Esophagus mucosa (tissue), 1 donor: ENCODE results near the gene PRDM16. TPM values are rescaled to one million over a fixed set of nuclear protein-coding genes. Genes with fewer than 3 reads are reported as not detected.

ENCODE experiments used
- ATAC-seq: fragments of 200-7000 bp; cut with Tn5 transposase; one replicate; pipeline ENCODE4 v1.9.1; 2020
- total RNA-seq: library from RNA; stranded (reverse); gene quantifications from one replicate; pipeline ENCODE4 v1.2.4, GENCODE V29; 2023
- donor health status: DM: yes; HTN: yes; CAD: no.

PRDM16 gene
- total RNA-seq, 1 donor from 2014 or later: 0.44 TPM

DNA sequence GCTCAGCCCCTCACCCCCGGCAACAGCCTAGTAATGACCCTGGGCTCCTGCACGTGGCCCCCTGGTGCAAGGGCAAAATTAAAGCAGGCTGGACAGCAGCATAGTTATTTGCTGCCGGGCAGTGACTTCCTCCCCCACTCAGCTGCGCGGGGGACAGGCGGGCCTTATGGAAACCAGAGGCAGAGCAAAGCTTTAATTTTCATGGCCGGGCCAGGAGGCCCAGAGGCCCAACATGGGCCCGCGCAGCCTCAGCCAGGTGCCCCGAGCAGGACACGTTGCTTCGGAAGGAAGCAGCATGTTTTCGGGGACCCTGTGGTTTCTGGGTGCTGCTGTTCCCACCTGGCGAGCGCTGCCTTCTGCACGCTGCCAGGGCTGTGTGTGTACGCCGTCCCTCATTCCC is 295.5 kb downstream of the PRDM16 start:
- no peak for ATAC-seq

DNA sequence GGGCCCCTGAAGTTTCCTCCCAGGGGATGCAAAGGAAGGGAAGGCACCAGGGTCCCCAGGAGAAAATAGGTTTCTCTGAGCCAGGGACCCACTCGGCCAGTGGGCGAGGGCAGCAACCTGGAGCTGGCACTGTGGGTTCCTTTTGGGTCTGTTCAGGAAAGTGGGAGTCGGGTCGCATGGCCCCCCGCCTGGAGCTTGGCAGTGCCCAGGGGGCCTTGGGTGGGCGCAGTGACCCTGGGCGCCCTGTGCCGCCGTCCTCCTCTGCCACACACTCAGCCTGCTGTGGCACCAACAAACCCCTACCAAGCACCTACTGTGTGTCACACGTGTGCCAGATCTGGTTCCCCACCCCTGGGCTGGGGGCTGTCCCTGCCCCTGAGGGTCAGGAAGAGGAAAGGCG is 296.0 kb downstream of the PRDM16 start:
- no peak for ATAC-seq

- no peak for ATAC-seq
These were observed 296.6 kb downstream of the PRDM16 start for GRCh38 chr1:3365523-3366125.

GRCh38 chr1:3366126-3367051 is 297.4 kb downstream of the PRDM16 start:
- ATAC-seq: no peak

- ATAC-seq: no peak
These were observed 298.4 kb downstream of the PRDM16 start for GRCh38 chr1:3367376-3367775.

GRCh38 chr1:3368059-3368458 is 299.1 kb downstream of the PRDM16 start:
- ATAC-seq: no peak

DNA sequence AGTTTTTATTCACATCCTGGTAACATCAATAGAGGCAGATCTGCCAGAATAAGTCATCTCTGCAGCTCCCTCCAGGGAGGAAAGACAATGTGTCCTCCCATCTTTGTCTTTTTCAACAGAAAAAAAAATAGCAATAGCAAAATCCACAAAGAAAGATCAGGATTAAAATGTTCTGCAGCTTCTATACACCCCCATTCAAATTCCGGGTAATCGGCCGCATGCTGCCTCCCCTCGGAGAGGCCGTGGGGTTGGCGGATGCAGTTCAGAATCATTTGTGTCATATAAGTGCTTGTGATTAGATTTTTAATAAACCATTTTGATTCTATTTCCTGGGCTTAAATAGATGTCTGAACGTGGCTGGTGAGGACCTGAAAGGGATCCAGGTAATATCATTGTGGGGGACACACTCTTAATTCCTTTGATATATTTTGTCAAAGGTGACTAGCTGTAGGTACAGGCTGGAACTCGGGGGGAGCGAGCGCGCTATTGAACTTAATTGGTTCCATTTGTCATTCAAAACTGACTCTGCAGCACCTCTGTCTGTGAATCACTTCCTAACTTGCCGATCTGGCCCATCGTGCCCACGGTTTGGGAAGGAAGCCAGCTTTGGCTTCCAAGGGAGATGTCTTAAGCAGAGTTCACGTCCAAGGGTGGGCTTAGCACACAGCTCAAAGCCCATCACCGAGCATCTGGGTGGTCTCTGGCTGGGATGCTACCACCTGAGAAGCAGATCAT is 299.9 kb downstream of the PRDM16 start:
- ATAC-seq: no peak

- peak; percentile 29 for ATAC-seq
These were observed 300.6 kb downstream of the PRDM16 start for GRCh38 chr1:3369446-3370076.

GRCh38 chr1:3370856-3371703 is 302.1 kb downstream of the PRDM16 start:
- ATAC-seq: no peak

- no peak for ATAC-seq
These were observed 303.3 kb downstream of the PRDM16 start for GRCh38 chr1:3372317-3372716.

GRCh38 chr1:3373175-3373574 is 304.2 kb downstream of the PRDM16 start:
- ATAC-seq: no peak

DNA sequence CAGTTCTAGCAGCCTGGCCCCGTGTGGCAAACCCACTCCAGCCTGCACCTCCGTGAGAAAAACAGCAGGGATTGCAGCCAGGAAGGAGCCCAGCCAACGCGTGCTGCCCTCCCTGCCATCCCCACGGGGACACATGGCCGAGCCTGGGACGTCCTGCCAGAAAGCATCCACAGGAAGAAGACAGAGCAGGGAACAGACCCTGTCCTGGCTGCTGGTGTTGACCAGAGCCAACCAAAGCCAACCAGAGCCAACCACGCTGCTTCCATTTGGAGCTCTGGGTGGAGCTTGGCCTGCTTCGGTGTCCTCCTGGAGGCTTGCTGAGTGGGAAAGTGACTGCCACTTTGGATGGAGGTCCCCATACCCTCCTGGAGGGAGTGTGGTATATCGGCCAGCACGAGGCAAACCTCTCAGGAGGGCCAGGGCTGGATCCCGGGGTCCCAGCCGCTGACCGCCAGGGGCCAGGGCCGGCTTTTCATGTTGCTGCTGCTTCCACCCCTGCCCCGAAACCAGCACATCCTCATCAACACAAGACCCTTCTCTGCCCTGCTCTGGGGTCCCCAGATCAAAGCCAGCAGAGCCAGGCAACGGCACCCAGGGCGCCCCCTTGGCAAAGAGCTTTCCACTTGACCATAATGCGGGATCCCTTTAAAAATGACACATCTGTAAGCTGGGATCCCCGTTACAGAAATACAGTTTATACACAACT is 304.9 kb downstream of the PRDM16 start:
- no peak for ATAC-seq

DNA sequence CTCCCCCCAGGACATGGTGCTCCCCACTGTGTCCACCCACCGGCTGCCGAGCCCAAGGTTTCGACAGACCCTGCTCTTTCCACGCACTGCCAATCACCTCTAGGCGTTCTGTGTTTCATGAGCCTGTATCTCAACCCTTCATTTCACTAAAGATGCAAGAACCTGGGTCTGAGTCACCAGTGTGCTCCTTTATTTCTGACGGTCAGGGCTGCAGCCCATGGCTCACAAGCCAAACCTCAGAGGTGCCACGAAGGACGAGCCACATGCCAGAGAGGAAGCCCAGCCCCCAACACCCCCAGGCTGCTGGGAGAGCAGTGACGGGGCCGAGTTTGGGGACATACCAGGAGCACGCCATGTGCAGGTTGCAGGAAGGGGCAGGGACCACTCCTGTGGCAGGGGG is 306.2 kb downstream of the PRDM16 start:
- no peak for ATAC-seq

GRCh38 chr1:3377166-3377565 is 308.2 kb downstream of the PRDM16 start:
- ATAC-seq: no peak

GRCh38 chr1:3377604-3378279 is 308.7 kb downstream of the PRDM16 start:
- no peak for ATAC-seq

- no peak for ATAC-seq
These were observed 309.6 kb downstream of the PRDM16 start for GRCh38 chr1:3378411-3379208.

DNA sequence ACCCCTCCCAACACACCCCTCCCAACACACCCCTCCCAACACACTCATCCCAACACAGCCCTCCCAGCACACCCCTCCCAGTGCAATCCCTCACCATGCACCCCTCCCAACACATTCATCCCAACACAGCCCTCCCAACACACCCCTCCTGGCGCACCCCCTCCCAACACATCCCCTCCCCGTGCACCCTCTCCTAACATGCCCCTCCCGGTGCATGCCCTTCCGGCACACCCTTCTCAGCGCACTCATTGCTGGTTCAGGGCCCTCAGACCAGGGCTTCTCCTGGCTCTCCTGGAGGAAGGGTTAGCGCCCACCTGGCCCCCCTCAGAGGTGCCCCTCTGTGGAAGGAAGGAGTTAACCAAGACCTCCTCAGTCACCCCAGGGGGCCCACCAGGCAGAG is 310.9 kb downstream of the PRDM16 start:
- ATAC-seq: no peak

GRCh38 chr1:3380469-3380868 is 311.5 kb downstream of the PRDM16 start:
- no peak for ATAC-seq

GRCh38 chr1:3381901-3382300 is 312.9 kb downstream of the PRDM16 start:
- ATAC-seq: no peak
